HTERT RPE-1 (cell line): ENCODE data around the gene CEP295NL.

Experiments
- in situ Hi-C: fragments of 300-500 bp; cut with MboI; formaldehyde crosslinking; loops from 4 replicates; pipeline ENCODE4 v1.14.3; 2020; ENCODE audit warnings: low sequenced_read_pairs

The CEP295NL gene

DNA sequence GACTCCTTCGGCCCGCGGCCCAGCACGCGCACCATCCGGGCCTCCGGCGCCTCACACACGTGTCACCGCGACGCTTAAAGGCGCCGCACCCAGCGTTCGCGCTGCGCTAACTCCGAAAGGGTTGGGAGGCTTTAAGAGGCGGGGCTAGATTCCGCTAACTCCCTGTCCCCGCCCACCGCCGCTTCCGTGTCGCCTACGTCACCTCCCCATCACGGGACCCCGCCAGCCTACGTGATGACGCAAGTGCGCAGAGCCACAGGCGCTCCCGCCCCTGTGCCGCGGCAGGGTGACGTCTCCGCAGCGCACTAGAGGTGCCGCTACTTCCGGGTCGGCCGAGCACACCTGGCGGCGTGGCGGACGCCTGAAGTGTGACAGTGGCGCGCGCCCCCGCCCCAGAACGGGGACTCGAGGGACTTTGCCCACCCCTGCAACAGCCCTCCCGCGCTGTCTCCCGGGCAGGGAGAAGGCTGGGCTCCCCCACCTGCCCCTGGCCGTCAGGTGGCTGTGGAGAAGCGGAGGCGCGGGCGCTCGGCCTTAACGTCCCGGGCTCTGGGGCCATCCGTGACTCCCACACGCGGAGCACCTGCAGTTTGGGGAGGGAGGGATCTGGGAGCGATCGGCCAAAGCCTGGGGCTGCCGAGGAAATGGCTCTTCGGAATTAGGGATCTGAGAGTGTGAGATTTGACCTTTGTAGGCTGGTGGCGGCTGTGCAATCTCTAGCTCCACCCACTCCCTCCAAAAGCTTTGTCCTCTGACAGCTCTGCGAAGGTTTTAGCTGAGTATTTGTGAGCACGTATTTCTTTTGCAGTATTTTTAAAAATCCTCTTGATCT lies 62.0 kb downstream of the CEP295NL start, which contains the start of gene USP36:
Gene USP36 (minus strand): TSS at position 35 of the 832 bp plus-strand sequence. CDS start 4,451 bp downstream, outside the sequence.
- in situ Hi-C loops, result no loop called here
